ENCODE measurements around the gene RWDD3.

RWDD3 gene

GRCh38 chr1:95216292-95216990 lies 17.6 kb upstream of the RWDD3 start:
- no peaks in the 10 kb centered on the region for H3K36me3 ChIP-seq
- no peaks in the 10 kb centered on the region for H3K4me1 ChIP-seq
- H3K4me3 ChIP-seq (ENCODE audit: low read depth, low read length), result no peak overlapping the region
- TF ChIP-seq, protein P1, sequence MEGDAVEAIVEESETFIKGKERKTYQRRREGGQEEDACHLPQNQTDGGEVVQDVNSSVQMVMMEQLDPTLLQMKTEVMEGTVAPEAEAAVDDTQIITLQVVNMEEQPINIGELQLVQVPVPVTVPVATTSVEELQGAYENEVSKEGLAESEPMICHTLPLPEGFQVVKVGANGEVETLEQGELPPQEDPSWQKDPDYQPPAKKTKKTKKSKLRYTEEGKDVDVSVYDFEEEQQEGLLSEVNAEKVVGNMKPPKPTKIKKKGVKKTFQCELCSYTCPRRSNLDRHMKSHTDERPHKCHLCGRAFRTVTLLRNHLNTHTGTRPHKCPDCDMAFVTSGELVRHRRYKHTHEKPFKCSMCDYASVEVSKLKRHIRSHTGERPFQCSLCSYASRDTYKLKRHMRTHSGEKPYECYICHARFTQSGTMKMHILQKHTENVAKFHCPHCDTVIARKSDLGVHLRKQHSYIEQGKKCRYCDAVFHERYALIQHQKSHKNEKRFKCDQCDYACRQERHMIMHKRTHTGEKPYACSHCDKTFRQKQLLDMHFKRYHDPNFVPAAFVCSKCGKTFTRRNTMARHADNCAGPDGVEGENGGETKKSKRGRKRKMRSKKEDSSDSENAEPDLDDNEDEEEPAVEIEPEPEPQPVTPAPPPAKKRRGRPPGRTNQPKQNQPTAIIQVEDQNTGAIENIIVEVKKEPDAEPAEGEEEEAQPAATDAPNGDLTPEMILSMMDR (IDR thresholded peaks at IDR 0.05; ENCODE audit: low read depth, low read length), result no peak
- no peak for DNase-seq
- H3K9me3 ChIP-seq, result no peaks in the 10 kb centered on the region
- H3K27me3 ChIP-seq, result no peaks in the 10 kb centered on the region

GRCh38 chr1:95217371-95217770 lies 16.6 kb upstream of the RWDD3 start:
- H3K9me3 ChIP-seq, result no peaks in the 10 kb centered on the region
- TF ChIP-seq, protein P1 (IDR thresholded peaks at IDR 0.05; ENCODE audit: low read depth, low read length), result no peak
- no peak overlapping the region for H3K4me3 ChIP-seq (ENCODE audit: low read depth, low read length)
- no peaks in the 10 kb centered on the region for H3K27me3 ChIP-seq
- no peaks in the 10 kb centered on the region for H3K36me3 ChIP-seq
- H3K4me1 ChIP-seq, result no peaks in the 10 kb centered on the region
- no peak for DNase-seq

DNA sequence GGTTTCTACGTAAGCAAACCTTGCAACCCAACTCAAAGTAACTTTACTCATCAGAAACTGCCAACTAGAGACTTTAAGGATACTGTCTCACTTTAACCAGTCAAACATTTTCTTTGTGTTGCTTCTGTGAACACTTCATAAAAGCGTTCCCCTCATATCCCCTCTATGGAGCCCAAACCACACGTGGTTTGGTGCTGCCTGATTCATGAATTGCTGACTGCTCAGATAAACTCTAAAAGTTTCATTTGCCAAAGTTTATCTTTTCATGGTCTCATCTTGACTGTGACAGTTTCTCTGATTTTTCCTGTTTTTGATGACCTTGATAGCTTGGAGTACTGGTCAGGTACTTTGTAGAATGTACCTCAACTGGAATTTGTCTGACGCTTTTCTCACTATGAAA lies 14.6 kb upstream of the RWDD3 start:
- H3K4me1 ChIP-seq, result no peaks in the 10 kb centered on the region
- TF ChIP-seq, protein P1 (IDR thresholded peaks at IDR 0.05; ENCODE audit: low read depth, low read length), result no peak
- DNase-seq, result no peak
- H3K9me3 ChIP-seq, result no peaks in the 10 kb centered on the region
- no peaks in the 10 kb centered on the region for H3K27me3 ChIP-seq
- no peak overlapping the region for H3K4me3 ChIP-seq (ENCODE audit: low read depth, low read length)
- no peaks in the 10 kb centered on the region for H3K36me3 ChIP-seq

DNA sequence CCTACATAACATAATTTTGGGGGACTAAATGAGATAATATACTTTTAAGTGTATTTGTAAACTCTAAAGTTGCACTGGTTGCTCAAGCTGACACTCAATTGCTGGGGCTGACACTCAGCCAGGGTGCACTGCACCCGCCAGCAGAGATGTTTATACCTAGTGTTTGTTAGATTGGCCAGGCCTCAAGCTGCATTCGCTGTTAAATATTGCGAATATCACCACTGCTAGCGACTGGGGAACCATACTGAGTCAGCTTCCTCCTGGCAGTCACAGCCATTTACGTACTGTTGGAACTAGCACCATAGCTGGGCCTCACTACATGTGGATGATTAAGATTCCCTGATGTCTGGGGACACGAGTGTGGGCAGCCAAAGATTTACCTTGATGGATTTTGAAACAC lies 12.7 kb upstream of the RWDD3 start:
- TF ChIP-seq, protein P1 (IDR thresholded peaks at IDR 0.05; ENCODE audit: low read depth, low read length), result no peak
- DNase-seq, result no peak
- H3K27me3 ChIP-seq, result no peaks in the 10 kb centered on the region
- H3K4me1 ChIP-seq, result no peaks in the 10 kb centered on the region
- H3K36me3 ChIP-seq, result no peaks in the 10 kb centered on the region
- H3K4me3 ChIP-seq (ENCODE audit: low read depth, low read length), result no peak overlapping the region
- H3K9me3 ChIP-seq, result no peaks in the 10 kb centered on the region

DNA sequence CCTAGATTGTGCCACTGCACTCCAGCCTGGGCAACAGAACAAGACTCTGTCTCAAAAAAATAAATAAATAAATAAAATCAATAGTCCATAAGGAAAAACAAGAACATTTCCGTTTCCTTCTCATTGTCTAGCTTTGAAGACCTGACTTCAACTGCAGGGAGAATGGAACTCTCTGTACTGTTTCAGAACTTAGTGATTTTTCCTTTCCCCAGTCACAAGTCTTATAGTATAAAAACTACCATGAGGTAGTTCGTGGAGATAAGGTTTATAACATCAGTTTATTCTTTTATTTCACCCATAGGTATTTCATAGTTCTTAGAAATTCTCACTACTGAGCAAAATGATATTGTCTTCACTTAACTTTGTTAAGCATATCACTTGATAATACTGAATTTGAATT lies 11.4 kb upstream of the RWDD3 start:
- Histone ChIP-seq H3K4me3 (ENCODE audit: low read depth, low read length) (no peak overlapping the region), H3K27me3 (no peaks in the 10 kb centered on the region), H3K9me3 (no peaks in the 10 kb centered on the region), H3K36me3 (no peaks in the 10 kb centered on the region), H3K4me1 (no peaks in the 10 kb centered on the region)
- DNase-seq, result no peak
- TF ChIP-seq, protein P1 (IDR thresholded peaks at IDR 0.05; ENCODE audit: low read depth, low read length), result no peak

DNA sequence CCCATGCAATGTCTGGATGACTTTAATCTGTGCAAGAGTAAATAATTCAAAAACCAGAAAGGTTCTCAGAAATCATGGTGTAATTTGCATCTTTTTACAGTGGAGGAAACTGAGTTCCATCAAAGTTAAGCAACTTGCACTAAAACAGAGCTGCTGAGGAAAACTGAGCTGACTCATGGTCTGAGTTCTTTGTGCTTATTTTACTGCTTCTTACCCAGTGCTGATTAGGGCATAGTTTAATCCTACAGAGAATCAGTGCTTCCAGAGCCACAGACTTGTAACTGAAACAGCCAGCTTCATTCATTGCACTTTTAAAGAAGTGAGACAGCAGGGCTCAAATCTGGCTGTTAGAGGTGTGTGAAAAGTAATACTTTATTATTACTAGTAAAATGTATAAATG lies 10.9 kb upstream of the RWDD3 start:
- H3K4me1 ChIP-seq, result no peaks in the 10 kb centered on the region

More for the DNA sequence above, 10.9 kb upstream of the RWDD3 start:
- no peaks in the 10 kb centered on the region for H3K27me3 ChIP-seq
- no peak overlapping the region for H3K4me3 ChIP-seq (ENCODE audit: low read depth, low read length)
- no peaks in the 10 kb centered on the region for H3K9me3 ChIP-seq
- DNase-seq, result no peak
- no peaks in the 10 kb centered on the region for H3K36me3 ChIP-seq
- TF ChIP-seq, protein P1 (IDR thresholded peaks at IDR 0.05; ENCODE audit: low read depth, low read length), result no peak
